GM10248 (cell line): ENCODE results near the gene MATN1.

Source experiments
- CTCF ChIA-PET: fragments of 300-600 bp; sonication (Branson Sonifier 250); formaldehyde crosslinking; extraction: SDS; loops from one replicate; lab custom pipeline; 2021; ENCODE audit warnings: antibody characterized with exemption; lab: Yijun Ruan, JAX
- POLR2A ChIA-PET: fragments of 350-650 bp; sonication (Branson Sonifier 250); formaldehyde crosslinking; extraction: SDS; loops from one replicate; lab custom pipeline; 2020; ENCODE audit warnings: antibody characterized with exemption; lab: Yijun Ruan, JAX
- DNase-seq: peaks from one replicate; pipeline ENCODE4 v3.0.0; 2012; ENCODE audit errors: extremely low spot score
- CTCF ChIP-seq: IDR thresholded peaks from 2 replicates; pipeline ENCODE4 v1.5.1; 2012; ENCODE audit warnings: mild to moderate bottlenecking, low read depth; ENCODE audit errors: extremely low read depth, missing control alignments, control extremely low read depth

MATN1 gene

DNA sequence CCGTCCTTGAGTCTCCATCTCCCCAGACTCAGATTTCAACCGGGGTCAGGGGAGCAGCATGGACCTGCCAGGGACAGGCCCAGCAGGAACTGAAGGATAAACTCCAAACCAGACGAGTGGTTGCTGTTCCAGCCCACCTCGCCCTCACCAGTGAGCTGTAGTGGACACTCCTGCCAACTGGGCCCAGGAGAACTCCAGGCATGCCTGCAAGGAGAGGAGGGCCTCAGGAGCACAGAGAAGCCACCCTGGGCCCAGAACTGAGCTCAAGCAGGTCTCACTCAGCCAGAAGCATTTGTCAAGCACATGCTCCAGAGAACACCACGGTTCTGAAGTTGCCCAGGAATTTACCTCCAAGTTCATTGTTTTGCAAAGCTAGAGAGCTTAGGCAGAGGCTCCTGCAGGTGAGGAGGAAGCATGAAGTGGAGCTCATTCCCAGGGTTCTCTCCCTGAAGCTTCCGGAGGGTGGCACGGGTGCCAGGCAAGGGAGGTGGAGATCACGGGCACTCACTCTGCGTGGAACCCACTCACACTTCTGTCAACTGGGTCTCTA, 61.0 kb downstream of the MATN1 start:
- no peak for TF ChIP-seq CTCF
- ChIA-PET POLR2A (no interaction called here), CTCF (no interaction called here)
- DNase-seq, result no peak

DNA sequence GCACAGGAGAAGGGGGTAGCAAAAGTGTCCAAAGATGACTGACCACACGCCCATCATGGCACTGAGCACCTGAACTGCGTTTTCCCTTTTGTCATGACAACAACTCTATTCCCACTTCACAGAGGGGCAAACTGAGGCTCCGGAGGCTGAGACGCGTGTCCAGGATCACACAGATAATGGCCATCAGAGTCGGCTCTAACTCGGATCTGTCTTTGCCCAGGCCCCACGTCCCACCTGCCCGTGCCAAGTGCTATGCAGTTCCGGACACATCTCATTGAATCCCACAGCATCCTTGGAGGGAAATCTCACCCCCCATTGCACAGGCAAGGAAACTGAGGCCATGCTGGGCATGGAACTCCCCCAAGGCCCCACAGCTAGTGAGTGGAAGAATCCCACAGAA, 62.1 kb downstream of the MATN1 start:
- no peak for DNase-seq
- TF ChIP-seq CTCF, result no peak
- CTCF ChIA-PET, result no interaction called here
- POLR2A ChIA-PET, result no interaction called here
